Brain microvascular endothelial cell (primary cell): ENCODE measurements around the gene COLGALT1.

Experiments used
- DNase-seq: peaks from one replicate; pipeline ENCODE4 v3.0.0-alpha.2; 2020
- H3K27ac ChIP-seq: fragments of 250-450 bp; sonication (Bioruptor Pico); 2 replicates; pipeline ENCODE4 v1.5.1; 2020; ENCODE audit warnings: mild to moderate bottlenecking, moderate library complexity
- H3K27me3 ChIP-seq: fragments of 250-450 bp; sonication (Bioruptor Pico); replicated peaks from 2 replicates; pipeline ENCODE4 v1.5.1; 2020; ENCODE audit warnings: mild to moderate bottlenecking
- H3K36me3 ChIP-seq: fragments of 250-450 bp; sonication (Bioruptor Pico); replicated peaks from 2 replicates; pipeline ENCODE4 v1.5.1; 2020; ENCODE audit warnings: mild to moderate bottlenecking
- H3K4me3 ChIP-seq: 2 replicates; pipeline ENCODE4 v1.5.1; 2011; ENCODE audit warnings: low read depth, mild to moderate bottlenecking, control low read depth, low read length, moderate library complexity
- in situ Hi-C: cut with HindIII; loops from 2 replicates; pipeline ENCODE4 v1.10.0; 2017; ENCODE audit warnings: low sequenced_read_pairs, low pct_ligation_motif_present
- TF ChIP-seq, protein P1 (sequence below): IDR thresholded peaks from 2 replicates; pipeline ENCODE4 v1.5.1; 2011; ENCODE audit warnings: low read depth, mild to moderate bottlenecking, moderate library complexity, low read length, control low read depth, inconsistent platforms; ENCODE audit errors: missing control alignments

Gene COLGALT1

DNA sequence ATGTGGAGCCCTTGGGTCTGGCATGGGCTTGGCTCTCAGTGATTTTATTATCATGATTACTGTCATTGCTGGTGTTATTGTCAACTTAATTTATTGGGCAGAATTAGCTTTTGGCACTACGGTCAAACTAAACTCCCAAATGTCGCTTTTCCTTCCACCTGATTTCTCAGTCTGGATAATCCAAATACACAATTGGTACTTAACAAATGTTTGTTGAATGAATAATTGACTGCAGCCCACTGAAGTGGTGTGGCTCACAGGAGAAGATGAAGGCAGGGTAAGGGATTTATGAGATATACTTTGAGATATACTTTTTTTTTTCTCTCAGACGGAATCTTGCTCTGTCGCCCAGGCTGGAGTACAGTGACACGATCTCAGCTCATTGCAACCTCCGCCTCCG is 1.5 kb downstream of the COLGALT1 start:
- no peak for DNase-seq
- TF ChIP-seq, protein P1, sequence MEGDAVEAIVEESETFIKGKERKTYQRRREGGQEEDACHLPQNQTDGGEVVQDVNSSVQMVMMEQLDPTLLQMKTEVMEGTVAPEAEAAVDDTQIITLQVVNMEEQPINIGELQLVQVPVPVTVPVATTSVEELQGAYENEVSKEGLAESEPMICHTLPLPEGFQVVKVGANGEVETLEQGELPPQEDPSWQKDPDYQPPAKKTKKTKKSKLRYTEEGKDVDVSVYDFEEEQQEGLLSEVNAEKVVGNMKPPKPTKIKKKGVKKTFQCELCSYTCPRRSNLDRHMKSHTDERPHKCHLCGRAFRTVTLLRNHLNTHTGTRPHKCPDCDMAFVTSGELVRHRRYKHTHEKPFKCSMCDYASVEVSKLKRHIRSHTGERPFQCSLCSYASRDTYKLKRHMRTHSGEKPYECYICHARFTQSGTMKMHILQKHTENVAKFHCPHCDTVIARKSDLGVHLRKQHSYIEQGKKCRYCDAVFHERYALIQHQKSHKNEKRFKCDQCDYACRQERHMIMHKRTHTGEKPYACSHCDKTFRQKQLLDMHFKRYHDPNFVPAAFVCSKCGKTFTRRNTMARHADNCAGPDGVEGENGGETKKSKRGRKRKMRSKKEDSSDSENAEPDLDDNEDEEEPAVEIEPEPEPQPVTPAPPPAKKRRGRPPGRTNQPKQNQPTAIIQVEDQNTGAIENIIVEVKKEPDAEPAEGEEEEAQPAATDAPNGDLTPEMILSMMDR, result no peak
- Histone ChIP-seq H3K36me3 (peaks cover 34% of the 10 kb centered on the region), H3K27ac (no peak overlapping the region), H3K4me3 (peak overlapping the region; percentile 89), H3K27me3 (no peaks in the 10 kb centered on the region)
- in situ Hi-C loops, result no loop called here

DNA sequence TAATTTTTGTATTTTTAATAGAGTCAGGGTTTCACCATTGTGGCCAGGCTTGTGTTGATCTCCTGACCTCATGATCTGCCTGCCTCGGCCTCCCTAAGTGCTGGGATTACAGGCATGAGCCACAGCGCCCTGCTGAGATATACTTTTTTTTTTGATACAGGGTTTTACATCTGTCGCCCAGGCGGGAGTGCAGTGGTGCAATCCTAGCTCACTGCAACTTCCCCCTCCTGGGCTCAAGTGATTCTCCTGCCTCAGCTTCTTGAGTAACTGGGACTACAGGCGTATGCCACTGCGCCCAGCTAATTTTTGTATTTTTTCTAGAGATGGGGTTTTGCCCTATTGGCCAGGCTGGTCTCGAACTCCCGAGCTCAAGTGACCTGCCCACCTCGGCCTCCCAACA is 2.0 kb downstream of the COLGALT1 start:
- in situ Hi-C loops, result no loop called here
- peaks cover 38% of the 10 kb centered on the region for H3K36me3 ChIP-seq
- no peak overlapping the region for H3K4me3 ChIP-seq
- no peaks in the 10 kb centered on the region for H3K27me3 ChIP-seq
- TF ChIP-seq, protein P1, result no peak
- no peak overlapping the region for H3K27ac ChIP-seq
- DNase-seq, result no peak

DNA sequence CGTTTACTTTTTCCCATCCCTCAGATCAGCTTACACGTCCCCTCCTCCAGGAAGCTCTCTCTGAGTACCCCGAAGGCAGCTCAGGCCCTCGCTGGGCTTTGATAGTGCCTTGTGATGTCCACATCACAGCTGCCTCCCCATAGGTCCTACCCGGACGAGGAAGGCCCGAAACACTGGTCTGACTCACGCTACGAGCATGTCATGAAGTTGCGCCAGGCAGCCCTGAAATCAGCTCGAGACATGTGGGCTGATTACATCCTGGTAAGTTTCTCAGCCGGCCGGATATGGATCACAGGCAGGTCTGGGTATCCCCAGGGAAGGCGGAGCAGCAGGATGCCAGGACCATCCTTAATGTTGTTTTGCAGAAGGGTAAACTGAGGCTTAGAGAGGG is 4.8 kb downstream of the COLGALT1 start:
- no peak overlapping the region for H3K4me3 ChIP-seq
- TF ChIP-seq, protein P1, result no peak
- no peaks in the 10 kb centered on the region for H3K27me3 ChIP-seq
- H3K36me3 ChIP-seq, result peaks cover 53% of the 10 kb centered on the region
- DNase-seq, result peak; percentile 99
- H3K27ac ChIP-seq, result peak overlapping the region; percentile 96
- in situ Hi-C loops, result no loop called here

DNA sequence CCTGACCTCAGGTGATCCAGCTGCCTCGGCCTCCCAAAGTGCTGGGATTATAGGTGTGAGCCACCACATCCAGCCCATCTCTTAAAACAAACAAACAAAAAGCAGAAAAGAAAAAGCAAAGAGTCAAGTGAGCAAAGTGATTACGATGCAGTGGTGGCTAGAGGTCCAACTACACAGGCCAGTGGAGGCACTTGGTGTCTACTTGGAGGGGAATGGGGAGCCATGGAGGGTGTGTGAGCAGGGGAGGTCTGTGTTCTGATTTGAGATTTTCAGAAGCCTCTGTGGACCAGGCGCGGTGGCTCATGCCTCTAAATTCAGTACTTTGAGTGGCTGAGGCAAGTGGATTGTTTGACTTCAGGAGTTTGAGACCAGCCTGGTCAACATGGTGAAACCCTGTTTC is 6.6 kb downstream of the COLGALT1 start:
- H3K4me3 ChIP-seq, result no peak overlapping the region

DNA sequence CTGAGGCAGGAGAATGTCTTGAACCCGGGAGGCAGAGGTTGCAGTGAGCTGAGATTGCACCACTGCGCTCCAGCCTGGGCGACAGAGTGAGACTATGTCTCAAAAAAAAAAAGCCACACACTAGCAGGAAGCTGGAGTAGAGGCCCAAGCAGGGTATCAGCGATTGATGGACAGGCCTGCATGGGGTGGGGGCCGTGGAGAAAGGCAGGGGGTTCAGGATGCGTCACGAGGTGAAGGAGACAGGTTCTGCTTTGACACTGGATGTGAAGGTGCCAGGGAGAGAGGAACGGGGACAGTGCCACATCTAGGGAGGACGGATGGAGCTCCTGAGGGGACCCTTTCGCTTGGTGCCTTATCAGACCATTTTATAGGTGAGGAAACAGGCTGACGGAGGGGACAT is 7.1 kb downstream of the COLGALT1 start:
- no peak overlapping the region for H3K4me3 ChIP-seq
- DNase-seq, result no peak
- no peak overlapping the region for H3K27ac ChIP-seq
- H3K36me3 ChIP-seq, result peaks cover 70% of the 10 kb centered on the region
- H3K27me3 ChIP-seq, result no peaks in the 10 kb centered on the region
- in situ Hi-C loops, result no loop called here
- TF ChIP-seq, protein P1, result no peak

More for the DNA sequence above, 6.6 kb downstream of the COLGALT1 start:
- in situ Hi-C loops, result no loop called here
- Histone ChIP-seq H3K36me3 (peaks cover 70% of the 10 kb centered on the region), H3K27me3 (no peaks in the 10 kb centered on the region), H3K27ac (peak overlapping the region; percentile 14)
- DNase-seq, result no peak
- TF ChIP-seq, protein P1, result no peak

DNA sequence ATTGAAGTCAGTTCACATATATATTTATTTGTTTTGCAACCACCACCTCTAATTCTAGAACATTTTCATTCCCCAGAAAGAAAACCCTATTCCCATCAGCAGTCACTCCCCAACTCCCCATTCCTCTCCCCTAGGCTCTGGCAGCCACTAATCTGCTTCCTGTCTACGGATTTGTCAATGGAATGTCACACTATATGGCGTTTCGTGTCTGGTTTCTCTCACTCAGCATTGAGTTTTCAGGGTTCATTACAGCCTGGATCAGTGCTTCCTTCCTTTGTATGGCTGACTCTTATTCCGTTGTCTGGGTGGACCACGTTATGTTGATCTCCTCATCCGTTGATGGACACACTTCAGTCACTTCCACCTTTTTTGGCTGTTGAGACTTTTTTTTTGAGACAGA is 9.3 kb downstream of the COLGALT1 start:
- H3K27ac ChIP-seq, result no peak overlapping the region
- in situ Hi-C loops, result no loop called here
- peaks cover 76% of the 10 kb centered on the region for H3K36me3 ChIP-seq
- TF ChIP-seq, protein P1, result no peak
- no peak for DNase-seq
- no peak overlapping the region for H3K4me3 ChIP-seq
- no peaks in the 10 kb centered on the region for H3K27me3 ChIP-seq
